Measurements from ENCODE around the gene PDE4D.

DNA sequence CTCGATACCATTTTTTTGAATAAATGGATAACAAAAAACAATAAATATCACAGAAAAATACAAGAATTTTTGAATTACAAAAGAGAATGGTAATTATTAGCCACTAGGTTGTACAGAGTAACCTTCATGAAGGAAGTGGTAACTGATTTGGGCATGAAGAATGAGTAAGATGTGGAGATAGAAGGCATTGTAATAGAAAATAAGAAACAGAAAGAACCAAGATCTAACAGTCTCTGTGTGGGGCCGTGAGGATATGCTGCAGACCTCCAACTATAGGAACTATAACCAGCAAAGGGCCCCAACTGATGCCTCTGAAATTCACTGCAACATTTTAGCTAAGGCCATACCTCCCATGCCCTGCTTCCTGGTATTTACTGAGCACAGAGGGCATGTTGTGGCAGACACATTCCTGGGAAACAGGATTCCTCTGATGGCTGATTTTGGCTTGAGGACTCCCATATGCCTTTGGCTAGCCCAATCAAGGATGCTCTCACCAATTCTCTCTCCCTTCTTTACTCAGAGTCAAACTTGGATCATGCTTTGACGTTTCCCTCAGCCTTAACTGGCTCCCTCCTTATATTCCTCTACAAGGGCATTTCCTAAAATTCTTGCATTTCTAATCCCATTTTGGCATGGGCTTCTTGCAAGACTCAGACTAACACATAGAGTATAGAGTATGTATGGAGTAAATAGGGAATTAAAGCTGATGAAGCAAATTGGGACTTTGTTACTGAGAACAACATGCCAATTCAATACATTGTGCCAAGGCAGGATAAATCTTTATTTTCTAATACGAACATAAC is 208.9 kb downstream of the PDE4D start:
- TF ChIP-seq LEF1 (IDR thresholded peaks at IDR 0.05; ENCODE audit: borderline replicate concordance): no peak
- no peak for TF ChIP-seq BHLHE40 (IDR thresholded peaks at IDR 0.05; ENCODE audit: borderline replicate concordance)
- no peak for TF ChIP-seq NFRKB (IDR thresholded peaks at IDR 0.05)
- no peak for TF ChIP-seq FOXK2 (IDR thresholded peaks at IDR 0.05)
- no peak for TF ChIP-seq ELF4 (IDR thresholded peaks at IDR 0.05)
- TF ChIP-seq FOXM1 (IDR thresholded peaks at IDR 0.05; ENCODE audit: borderline replicate concordance): no peak
- no peak for TF ChIP-seq HDGF (IDR thresholded peaks at IDR 0.05; ENCODE audit: borderline replicate concordance)
- no peak for TF ChIP-seq ZNF384 (IDR thresholded peaks at IDR 0.05)
- no peak for TF ChIP-seq SP1 (IDR thresholded peaks at IDR 0.05)

Measured in HEK293T (cell line).